ENCODE results near the gene ZNF407.

ZNF407 gene

DNA sequence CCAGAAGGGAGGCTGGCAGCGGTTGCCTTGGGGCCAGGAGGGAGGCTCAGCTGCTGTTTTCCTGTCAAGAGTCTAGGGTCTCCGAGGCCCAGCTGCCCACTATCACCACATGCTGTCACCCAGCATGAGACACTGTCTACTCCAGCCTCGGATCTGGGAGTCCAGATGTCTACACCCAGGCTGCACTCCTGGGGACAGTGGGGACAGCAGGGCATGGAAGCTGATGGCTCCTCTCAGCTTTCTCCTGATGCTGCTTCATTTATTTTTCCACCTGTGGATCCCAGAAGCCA is 477.3 kb downstream of the ZNF407 start:
- TF ChIP-seq, protein P1, sequence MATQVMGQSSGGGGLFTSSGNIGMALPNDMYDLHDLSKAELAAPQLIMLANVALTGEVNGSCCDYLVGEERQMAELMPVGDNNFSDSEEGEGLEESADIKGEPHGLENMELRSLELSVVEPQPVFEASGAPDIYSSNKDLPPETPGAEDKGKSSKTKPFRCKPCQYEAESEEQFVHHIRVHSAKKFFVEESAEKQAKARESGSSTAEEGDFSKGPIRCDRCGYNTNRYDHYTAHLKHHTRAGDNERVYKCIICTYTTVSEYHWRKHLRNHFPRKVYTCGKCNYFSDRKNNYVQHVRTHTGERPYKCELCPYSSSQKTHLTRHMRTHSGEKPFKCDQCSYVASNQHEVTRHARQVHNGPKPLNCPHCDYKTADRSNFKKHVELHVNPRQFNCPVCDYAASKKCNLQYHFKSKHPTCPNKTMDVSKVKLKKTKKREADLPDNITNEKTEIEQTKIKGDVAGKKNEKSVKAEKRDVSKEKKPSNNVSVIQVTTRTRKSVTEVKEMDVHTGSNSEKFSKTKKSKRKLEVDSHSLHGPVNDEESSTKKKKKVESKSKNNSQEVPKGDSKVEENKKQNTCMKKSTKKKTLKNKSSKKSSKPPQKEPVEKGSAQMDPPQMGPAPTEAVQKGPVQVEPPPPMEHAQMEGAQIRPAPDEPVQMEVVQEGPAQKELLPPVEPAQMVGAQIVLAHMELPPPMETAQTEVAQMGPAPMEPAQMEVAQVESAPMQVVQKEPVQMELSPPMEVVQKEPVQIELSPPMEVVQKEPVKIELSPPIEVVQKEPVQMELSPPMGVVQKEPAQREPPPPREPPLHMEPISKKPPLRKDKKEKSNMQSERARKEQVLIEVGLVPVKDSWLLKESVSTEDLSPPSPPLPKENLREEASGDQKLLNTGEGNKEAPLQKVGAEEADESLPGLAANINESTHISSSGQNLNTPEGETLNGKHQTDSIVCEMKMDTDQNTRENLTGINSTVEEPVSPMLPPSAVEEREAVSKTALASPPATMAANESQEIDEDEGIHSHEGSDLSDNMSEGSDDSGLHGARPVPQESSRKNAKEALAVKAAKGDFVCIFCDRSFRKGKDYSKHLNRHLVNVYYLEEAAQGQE (IDR thresholded peaks at IDR 0.05; ENCODE audit: insufficient replicate concordance, low read depth) = no peak
- no peak for TF ChIP-seq SPI1 (IDR thresholded peaks at IDR 0.05; ENCODE audit: borderline replicate concordance, low read depth)
- TF ChIP-seq GABPA (IDR thresholded peaks at IDR 0.05; ENCODE audit: low read depth) = no peak
- TF ChIP-seq, protein P2, sequence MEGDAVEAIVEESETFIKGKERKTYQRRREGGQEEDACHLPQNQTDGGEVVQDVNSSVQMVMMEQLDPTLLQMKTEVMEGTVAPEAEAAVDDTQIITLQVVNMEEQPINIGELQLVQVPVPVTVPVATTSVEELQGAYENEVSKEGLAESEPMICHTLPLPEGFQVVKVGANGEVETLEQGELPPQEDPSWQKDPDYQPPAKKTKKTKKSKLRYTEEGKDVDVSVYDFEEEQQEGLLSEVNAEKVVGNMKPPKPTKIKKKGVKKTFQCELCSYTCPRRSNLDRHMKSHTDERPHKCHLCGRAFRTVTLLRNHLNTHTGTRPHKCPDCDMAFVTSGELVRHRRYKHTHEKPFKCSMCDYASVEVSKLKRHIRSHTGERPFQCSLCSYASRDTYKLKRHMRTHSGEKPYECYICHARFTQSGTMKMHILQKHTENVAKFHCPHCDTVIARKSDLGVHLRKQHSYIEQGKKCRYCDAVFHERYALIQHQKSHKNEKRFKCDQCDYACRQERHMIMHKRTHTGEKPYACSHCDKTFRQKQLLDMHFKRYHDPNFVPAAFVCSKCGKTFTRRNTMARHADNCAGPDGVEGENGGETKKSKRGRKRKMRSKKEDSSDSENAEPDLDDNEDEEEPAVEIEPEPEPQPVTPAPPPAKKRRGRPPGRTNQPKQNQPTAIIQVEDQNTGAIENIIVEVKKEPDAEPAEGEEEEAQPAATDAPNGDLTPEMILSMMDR (IDR thresholded peaks at IDR 0.05; ENCODE audit: insufficient read depth, low read length) = no peak
- TF ChIP-seq POLR2AphosphoS5 (IDR thresholded peaks at IDR 0.05; ENCODE audit: low read depth) = no peak
- H3K27me3 ChIP-seq (ENCODE audit: insufficient read depth, poor library complexity, severe bottlenecking) = no peaks in the 10 kb centered on the region
- no peak for DNase-seq (ENCODE audit: low read depth in 1 of 2, low spot score in 1 of 2)
- H3K27ac ChIP-seq (replicated peaks) = no peak overlapping the region
- no peak overlapping the region for H3K4me3 ChIP-seq (replicated peaks; ENCODE audit: insufficient read depth, low read length)

DNA sequence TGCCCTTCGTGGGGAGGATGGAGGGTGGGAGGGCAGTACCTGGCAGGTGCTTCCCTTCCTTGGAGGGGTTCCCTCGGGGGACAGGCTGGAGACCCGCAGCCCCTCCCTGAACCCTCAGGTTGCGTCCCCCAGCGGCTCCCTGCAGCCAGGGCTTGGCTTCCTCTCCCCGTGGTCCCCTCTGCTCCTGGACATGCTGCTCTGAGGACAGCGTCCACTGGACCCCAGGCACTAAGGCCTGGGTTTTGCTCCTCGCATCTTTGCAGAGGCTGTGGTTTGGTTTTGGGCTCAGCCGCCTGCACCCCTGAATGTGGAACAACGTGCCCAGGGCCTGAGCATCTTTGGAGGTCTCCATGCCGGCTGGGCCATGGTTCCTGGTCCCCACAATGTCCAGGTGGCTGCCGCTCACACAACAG is 477.8 kb downstream of the ZNF407 start:
- TF ChIP-seq GABPA (IDR thresholded peaks at IDR 0.05; ENCODE audit: low read depth) (no peak), SPI1 (IDR thresholded peaks at IDR 0.05; ENCODE audit: borderline replicate concordance, low read depth) (no peak), POLR2AphosphoS5 (IDR thresholded peaks at IDR 0.05; ENCODE audit: low read depth) (no peak)
- TF ChIP-seq, protein P1 (IDR thresholded peaks at IDR 0.05; ENCODE audit: insufficient replicate concordance, low read depth) = no peak
- TF ChIP-seq, protein P2 (IDR thresholded peaks at IDR 0.05; ENCODE audit: insufficient read depth, low read length) = no peak
- no peak for DNase-seq (ENCODE audit: low read depth in 1 of 2, low spot score in 1 of 2)
- H3K27me3 ChIP-seq (ENCODE audit: insufficient read depth, poor library complexity, severe bottlenecking) = no peaks in the 10 kb centered on the region
- H3K4me3 ChIP-seq (replicated peaks; ENCODE audit: insufficient read depth, low read length) = no peak overlapping the region
- no peak overlapping the region for H3K27ac ChIP-seq (replicated peaks)

DNA sequence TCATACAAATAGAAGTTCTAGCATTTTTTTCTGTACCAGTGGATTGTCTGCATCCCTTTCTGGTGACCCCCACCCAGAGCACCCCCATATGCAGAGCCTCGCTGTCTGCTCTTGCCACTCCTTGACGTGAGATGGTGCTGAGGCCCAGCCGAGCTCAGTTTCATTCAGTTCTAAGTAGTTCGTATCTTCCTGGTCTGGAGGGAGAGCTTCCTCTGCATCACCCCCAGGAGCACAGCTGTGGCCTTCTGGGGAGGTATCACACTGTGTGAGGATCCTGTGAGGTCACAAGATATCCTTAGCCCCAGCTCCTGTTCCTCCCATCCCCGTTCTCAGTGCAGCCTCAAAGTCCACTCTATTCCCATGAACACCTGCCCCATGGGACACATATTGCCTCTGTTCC is 478.6 kb downstream of the ZNF407 start:
- DNase-seq (ENCODE audit: low read depth in 1 of 2, low spot score in 1 of 2) = no peak
- TF ChIP-seq GABPA (IDR thresholded peaks at IDR 0.05; ENCODE audit: low read depth) (no peak), SPI1 (IDR thresholded peaks at IDR 0.05; ENCODE audit: borderline replicate concordance, low read depth) (no peak), POLR2AphosphoS5 (IDR thresholded peaks at IDR 0.05; ENCODE audit: low read depth) (no peak)
- TF ChIP-seq, protein P2 (IDR thresholded peaks at IDR 0.05; ENCODE audit: insufficient read depth, low read length) = no peak
- TF ChIP-seq, protein P1 (IDR thresholded peaks at IDR 0.05; ENCODE audit: insufficient replicate concordance, low read depth) = no peak
- H3K27me3 ChIP-seq (ENCODE audit: insufficient read depth, poor library complexity, severe bottlenecking) = no peaks in the 10 kb centered on the region

More for the DNA sequence above, 478.6 kb downstream of the ZNF407 start:
- no peak overlapping the region for H3K4me3 ChIP-seq (replicated peaks; ENCODE audit: insufficient read depth, low read length)
- H3K27ac ChIP-seq (replicated peaks) = no peak overlapping the region
